Suprapubic skin (tissue), 4 donors: Measurements from ENCODE around the gene MAPKAPK5. TPM values are rescaled to one million over a fixed set of nuclear protein-coding genes. Genes with fewer than 3 reads are reported as not detected.
"Not testable (repeated sequence)": the region's sequence is repeated elsewhere in the genome, so short reads cannot be mapped to it uniquely, and the experiment has no call there.

ENCODE experiments used
- DNase-seq, 2 donors: peaks; one replicate each; pipeline ENCODE4 v3.0.0-alpha.2; 2019; ENCODE audit warnings: low spot score in 2 of 2
- H3K27ac ChIP-seq: fragments of 200-600 bp; sonication (generic); one replicate; pipeline ENCODE4 v1.5.1; 2019
- H3K27me3 ChIP-seq: fragments of 200-600 bp; sonication (generic); one replicate; pipeline ENCODE4 v1.5.1; 2019
- H3K36me3 ChIP-seq: fragments of 200-600 bp; sonication (generic); one replicate; pipeline ENCODE4 v1.5.1; 2019
- H3K4me1 ChIP-seq: fragments of 200-600 bp; sonication (generic); one replicate; pipeline ENCODE4 v1.5.1; 2019
- H3K4me3 ChIP-seq: fragments of 200-600 bp; sonication (generic); one replicate; pipeline ENCODE4 v1.5.1; 2019; ENCODE audit warnings: mild to moderate bottlenecking
- H3K9me3 ChIP-seq: fragments of 200-600 bp; sonication (generic); one replicate; pipeline ENCODE4 v1.5.1; 2019
- CTCF ChIP-seq, 2 donors: fragments of 200-600 bp in 1 of 2; fragments of 450-650 bp in 1 of 2; sonication (generic) in 1 of 2; IDR thresholded peaks; one replicate each; pipeline ENCODE4 v1.5.1; 2016 to 2019; ENCODE audit warnings: antibody characterized with exemption in 2 of 2, mild to moderate bottlenecking in 1 of 2, moderate library complexity in 1 of 2
- EP300 ChIP-seq: sonication (generic); formaldehyde crosslinking; IDR thresholded peaks from one replicate; pipeline ENCODE4 v1.6.1; 2017; ENCODE audit warnings: antibody characterized with exemption
- POLR2A ChIP-seq, 2 donors: fragments of 450-650 bp; IDR thresholded peaks; one replicate each; pipeline ENCODE4 v1.6.1; 2017; ENCODE audit warnings: antibody characterized with exemption in 2 of 2, mild to moderate bottlenecking in 2 of 2, moderate library complexity in 2 of 2
- POLR2AphosphoS5 ChIP-seq, 3 donors: sonication (generic); formaldehyde crosslinking; IDR thresholded peaks; one replicate each; pipeline ENCODE4 v1.6.1; 2017; ENCODE audit warnings: antibody characterized with exemption in 3 of 3
- WGBS: methylation state at CpG from one replicate; pipeline ENCODE4 v1.1.5; 2018; 5-methylcytosine and 5-hydroxymethylcytosine counted together
- total RNA-seq, 4 donors: library from RNA; depleted of rRNA; stranded (reverse); fragments of >200 nt; gene quantifications; one replicate each; pipeline ENCODE4 v1.1.0, GENCODE V29; 2016

Gene MAPKAPK5
- total RNA-seq, 4 donors from 2014 or later, result 38.9 to 69.7 (median 58.6) TPM

DNA sequence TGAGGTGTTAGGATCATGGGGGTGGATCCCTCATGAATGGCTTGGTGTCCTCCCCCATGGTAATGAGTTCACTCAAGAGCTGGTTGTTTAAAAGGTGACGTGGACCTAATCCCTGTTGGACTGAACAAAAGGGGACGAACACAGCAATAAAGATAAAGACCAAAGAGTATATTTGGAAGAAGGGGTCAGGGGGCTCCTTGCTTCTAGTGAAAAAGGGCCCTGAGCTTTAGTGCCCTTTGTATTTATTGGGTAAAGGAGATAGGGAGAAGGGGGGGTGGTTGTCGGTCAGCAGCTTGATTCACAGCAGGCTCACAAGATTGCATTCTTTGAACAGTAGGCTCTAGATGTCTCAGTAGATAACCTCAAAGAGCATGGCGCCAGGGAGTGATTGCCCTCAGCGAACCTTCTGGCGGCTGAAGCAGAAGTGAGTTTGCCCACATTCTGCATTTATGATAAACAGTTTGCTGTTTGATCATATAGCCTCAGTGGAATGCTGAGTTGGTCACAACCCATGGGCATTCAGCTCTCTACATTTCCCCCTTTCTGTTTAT lies 25.9 kb upstream of the MAPKAPK5 start:
- no peak for DNase-seq
- Histone ChIP-seq H3K36me3 (peaks cover 9% of the 10 kb centered on the region), H3K4me1 (peaks cover 9% of the 10 kb centered on the region), H3K27ac (no peak overlapping the region), H3K9me3 (no peaks in the 10 kb centered on the region), H3K4me3 (no peak overlapping the region), H3K27me3 (no peaks in the 10 kb centered on the region)
- TF ChIP-seq POLR2A (IDR thresholded peaks at IDR 0.05), result no peak
- no peak for TF ChIP-seq CTCF (IDR thresholded peaks at IDR 0.05)
- TF ChIP-seq EP300, result no peak
- TF ChIP-seq POLR2AphosphoS5 (IDR thresholded peaks at IDR 0.05), result no peak
- 74% methylated on average over 6 of the region's 6 CpGs for WGBS

GRCh38 chr12:111816898-111817297 lies 25.1 kb upstream of the MAPKAPK5 start:
- not testable (repeated sequence) for H3K27ac ChIP-seq, H3K4me3 ChIP-seq

DNA sequence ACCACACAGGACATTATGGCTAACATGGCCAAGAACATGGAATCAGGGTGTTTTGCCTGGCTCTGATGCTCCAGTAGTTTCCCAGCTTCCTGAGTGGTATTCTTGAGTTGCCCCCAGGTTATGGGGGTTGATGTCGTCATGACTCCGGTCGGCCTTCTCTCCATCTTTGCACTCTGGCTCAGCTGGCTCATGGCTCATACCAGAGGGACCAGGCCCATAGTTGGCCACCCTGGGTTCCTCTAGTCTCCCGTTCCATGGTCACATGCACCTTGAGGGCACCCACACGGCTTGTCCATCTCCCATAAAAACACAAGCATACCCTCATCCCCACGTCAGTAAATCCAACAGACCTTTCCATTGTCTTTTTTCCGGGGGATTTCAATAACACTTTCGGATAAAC lies 23.7 kb upstream of the MAPKAPK5 start:
- TF ChIP-seq POLR2AphosphoS5 (IDR thresholded peaks at IDR 0.05) (no peak), POLR2A (IDR thresholded peaks at IDR 0.05) (no peak), CTCF (IDR thresholded peaks at IDR 0.05) (no peak), EP300 (no peak)
- Histone ChIP-seq H3K9me3 (no peaks in the 10 kb centered on the region), H3K27ac (no peak overlapping the region), H3K27me3 (no peaks in the 10 kb centered on the region), H3K36me3 (no peaks in the 10 kb centered on the region), H3K4me3 (no peak overlapping the region), H3K4me1 (peaks cover 9% of the 10 kb centered on the region)
- WGBS, result 93% methylated on average over 6 of the region's 8 CpGs
- no peak for DNase-seq

More at GRCh38 chr12:111816898-111817297, 25.1 kb upstream of the MAPKAPK5 start:
- not testable (repeated sequence) for H3K27me3 ChIP-seq, H3K9me3 ChIP-seq, DNase-seq, H3K4me1 ChIP-seq, H3K36me3 ChIP-seq
- WGBS, result 83% methylated on average over 3 of the region's 3 CpGs

DNA sequence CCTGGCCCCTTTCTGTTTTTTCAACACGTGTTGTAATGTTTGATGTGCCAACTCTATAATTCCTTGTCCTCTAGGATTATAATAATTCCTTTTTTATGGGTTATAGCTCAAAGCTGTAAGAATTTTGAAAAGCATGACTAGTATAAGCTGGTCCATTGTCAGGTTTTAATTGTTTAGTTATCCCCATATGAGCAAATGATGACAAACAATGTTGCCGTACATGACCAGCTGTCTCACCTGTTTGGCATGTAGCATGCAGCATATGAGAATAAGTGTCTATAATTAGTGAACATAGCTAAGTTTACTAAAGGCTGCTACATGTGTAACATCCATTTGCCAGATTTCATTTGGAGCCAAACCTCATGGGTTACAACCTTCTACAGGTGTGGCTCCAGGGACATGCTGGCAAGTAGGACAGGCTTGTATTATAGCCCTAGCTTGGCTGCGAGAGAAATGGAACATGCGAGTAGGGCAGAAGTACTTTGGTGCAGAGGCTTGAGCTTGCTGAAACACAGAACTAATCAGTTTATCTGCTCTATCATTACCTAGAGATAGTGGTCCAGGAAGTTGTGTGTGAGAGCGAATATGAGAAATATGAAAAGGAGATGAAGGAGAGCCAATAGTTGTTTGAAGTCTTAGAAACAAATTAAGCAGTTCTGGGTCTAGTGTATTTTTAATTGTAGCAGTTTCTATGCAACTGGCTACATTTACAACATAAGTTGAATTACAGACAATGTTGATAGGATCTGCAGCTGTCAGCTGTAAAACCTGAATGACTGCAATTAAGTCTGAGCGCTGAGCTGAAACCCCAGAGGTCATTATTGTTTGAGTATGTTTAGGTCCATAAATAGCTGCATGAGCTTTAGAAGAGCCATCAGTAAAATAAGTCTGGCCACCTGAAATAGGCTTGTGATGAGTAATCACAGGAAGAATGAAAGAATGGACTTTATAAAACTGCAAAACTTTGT lies 22.6 kb upstream of the MAPKAPK5 start:
- no peak for DNase-seq
- peaks cover 9% of the 10 kb centered on the region for H3K4me1 ChIP-seq
- H3K36me3 ChIP-seq, result no peaks in the 10 kb centered on the region
- H3K27me3 ChIP-seq, result no peaks in the 10 kb centered on the region
- no peaks in the 10 kb centered on the region for H3K9me3 ChIP-seq
- WGBS, result 33% methylated on average over 6 of the region's 6 CpGs
- H3K27ac ChIP-seq, result no peak overlapping the region
- H3K4me3 ChIP-seq, result no peak overlapping the region
- TF ChIP-seq CTCF (IDR thresholded peaks at IDR 0.05), result no peak
- no peak for TF ChIP-seq POLR2AphosphoS5 (IDR thresholded peaks at IDR 0.05)
- TF ChIP-seq POLR2A (IDR thresholded peaks at IDR 0.05), result no peak
- no peak for TF ChIP-seq EP300

DNA sequence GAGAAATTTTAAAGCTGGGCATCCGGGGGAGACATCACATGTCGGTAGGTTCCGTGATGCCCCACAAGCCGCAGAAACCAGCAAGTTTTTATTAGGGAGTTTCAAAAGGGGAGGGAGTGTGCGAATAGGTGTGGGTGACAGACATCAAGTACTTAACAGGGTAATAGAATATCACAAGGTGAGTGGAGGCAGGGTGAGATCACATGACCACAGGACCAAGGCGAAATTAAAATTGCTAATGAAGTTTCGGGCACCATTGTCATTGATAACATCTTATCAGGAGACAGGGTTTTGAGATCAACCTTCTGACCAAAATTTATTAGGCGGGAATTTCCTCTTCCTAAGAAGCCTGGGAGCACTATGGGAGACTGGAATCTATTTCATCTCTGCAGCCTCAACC lies 21.2 kb upstream of the MAPKAPK5 start:
- H3K4me3 ChIP-seq, H3K27ac ChIP-seq, H3K36me3 ChIP-seq, DNase-seq, H3K4me1 ChIP-seq, H3K27me3 ChIP-seq, H3K9me3 ChIP-seq: not testable (repeated sequence)
- WGBS, result 90% methylated on average over 8 of the region's 8 CpGs

DNA sequence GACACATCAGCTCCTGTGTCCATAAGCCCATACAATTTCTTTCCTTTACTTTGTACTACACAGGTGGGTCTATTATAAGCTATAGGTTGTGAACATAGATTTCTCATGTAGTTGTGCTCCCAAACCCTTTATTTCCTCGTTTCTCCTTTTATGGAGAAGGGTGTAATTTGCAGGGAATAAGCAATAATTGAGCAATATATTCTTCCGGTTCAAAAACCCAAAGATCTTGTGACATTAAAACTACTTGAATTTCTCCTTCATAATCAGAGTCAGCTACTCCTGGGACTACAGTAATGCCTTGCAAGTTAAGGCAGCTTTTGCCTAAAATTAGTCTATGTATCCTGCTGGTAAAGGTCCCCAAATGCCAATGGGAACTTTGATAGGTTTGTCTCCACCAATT lies 19.1 kb upstream of the MAPKAPK5 start:
- H3K9me3 ChIP-seq, result no peaks in the 10 kb centered on the region
- no peaks in the 10 kb centered on the region for H3K36me3 ChIP-seq
- H3K27me3 ChIP-seq, result no peaks in the 10 kb centered on the region
- TF ChIP-seq EP300 (no peak), POLR2A (IDR thresholded peaks at IDR 0.05) (no peak), POLR2AphosphoS5 (IDR thresholded peaks at IDR 0.05) (no peak), CTCF (IDR thresholded peaks at IDR 0.05) (no peak)
- no peak overlapping the region for H3K27ac ChIP-seq
- WGBS, result 52% methylated on average over 2 of the region's 2 CpGs
- peaks cover 9% of the 10 kb centered on the region for H3K4me1 ChIP-seq
- H3K4me3 ChIP-seq, result no peak overlapping the region
- no peak for DNase-seq
